GM12878 (cell line): ENCODE results near the gene WNT11. TPM values are rescaled to one million over a fixed set of nuclear protein-coding genes. Genes with fewer than 3 reads are reported as not detected.

Source experiments
- ATAC-seq: fragments of 200-7000 bp; cut with Tn5 transposase; 3 replicates; pipeline ENCODE4 v1.9.1; 2020; ENCODE audit warnings: mild to moderate bottlenecking, moderate library complexity
- BruUV-seq: library from RNA; stranded (reverse); fragments of 400-500 nt; replicated peaks from 2 replicates; lab custom pipeline; 2021; lab: Mats Ljungman, UMichigan
- CTCF ChIA-PET: fragments of 300-600 bp; sonication (Branson Sonifier 250); formaldehyde crosslinking; extraction: SDS; loops from one replicate; lab custom pipeline; 2021; ENCODE audit warnings: inconsistent platforms; lab: Yijun Ruan, JAX
- POLR2A ChIA-PET: fragments of 350-600 bp; formaldehyde crosslinking; extraction: SDS; loops from one replicate; lab custom pipeline; 2021; ENCODE audit warnings: inconsistent platforms; lab: Charles Lee
- RAD21 ChIA-PET: fragments of 300-600 bp; sonication (Branson Sonifier 250); formaldehyde crosslinking; loops from one replicate; lab custom pipeline; 2023; ENCODE audit warnings: antibody characterized with exemption; ENCODE audit not compliant: unreplicated experiment; lab: Charles Lee
- SMC1A ChIA-PET: fragments of 300-600 bp; sonication (Branson Sonifier 250); formaldehyde crosslinking; loops from one replicate; lab custom pipeline; 2023; ENCODE audit not compliant: unreplicated experiment, uncharacterized antibody; lab: Charles Lee
- DNase-seq: peaks from one replicate; pipeline ENCODE4 v3.0.0-alpha.2; 2011; ENCODE audit warnings: low read depth, low spot score
- FAIRE-seq: peaks from 3 replicates; lab custom pipeline; 2011; peaks lifted over from hg19 to GRCh38; lab: Jason Lieb, UNC
- H2AFZ ChIP-seq: 2 replicates; pipeline ENCODE4 v1.6.0; 2011; ENCODE audit warnings: low read depth, low read length, control low read depth; ENCODE audit not compliant: control insufficient read depth
- H3K27ac ChIP-seq: 2 replicates; pipeline ENCODE4 v1.5.1; 2011; ENCODE audit warnings: control low read depth; ENCODE audit not compliant: control insufficient read depth, insufficient read depth
- H3K27me3 ChIP-seq, 2 experiments: replicated peaks in 1 of 2; 2 replicates each; pipeline versions ENCODE4 v1.6.0 to v1.6.1; 2011; ENCODE audit warnings: low read length in 1 of 2; ENCODE audit not compliant: control insufficient read depth in 2 of 2, insufficient read depth in 2 of 2
- H3K36me3 ChIP-seq, 2 experiments: 2 replicates each; pipeline ENCODE4 v1.5.1; 2011; ENCODE audit warnings: low read length in 1 of 2; ENCODE audit not compliant: control insufficient read depth in 2 of 2, insufficient read depth in 2 of 2
- H3K4me1 ChIP-seq: 2 replicates; pipeline ENCODE4 v1.6.1; 2011; ENCODE audit warnings: mild to moderate bottlenecking, low read length, moderate library complexity, mixed read lengths; ENCODE audit not compliant: control insufficient read depth, insufficient read depth
- H3K4me2 ChIP-seq: 2 replicates; pipeline ENCODE4 v1.6.0; 2011; ENCODE audit warnings: control low read depth; ENCODE audit not compliant: control insufficient read depth, insufficient read depth
- H3K4me3 ChIP-seq: fragments of 200-600 bp; sonication (generic); 2 replicates; pipeline ENCODE4 v1.5.1; 2016
- H3K79me2 ChIP-seq: 2 replicates; pipeline ENCODE4 v1.6.0; 2011; ENCODE audit warnings: low read length; ENCODE audit not compliant: control insufficient read depth, insufficient read depth
- H3K9ac ChIP-seq: 2 replicates; pipeline ENCODE4 v1.8.0; 2011; ENCODE audit warnings: low read length, control low read depth, mixed read lengths; ENCODE audit not compliant: control insufficient read depth, insufficient read depth
- H3K9me3 ChIP-seq: replicated peaks from 3 replicates; pipeline ENCODE4 v1.5.1; 2011; ENCODE audit warnings: mild to moderate bottlenecking, low read length; ENCODE audit not compliant: control insufficient read depth, insufficient read depth
- H4K20me1 ChIP-seq: 2 replicates; pipeline ENCODE4 v1.6.0; 2011; ENCODE audit not compliant: control insufficient read depth, insufficient read depth
- ASH2L ChIP-seq: fragments of 300-600, 200-600 bp; sonication (generic); IDR thresholded peaks from 2 replicates; pipeline ENCODE4 v1.6.1; 2017; ENCODE audit warnings: low read depth, mild to moderate bottlenecking, borderline replicate concordance
- BCL11A ChIP-seq: IDR thresholded peaks from 2 replicates; pipeline ENCODE4 v1.6.1; 2011; ENCODE audit warnings: low read depth, low read length
- BHLHE40 ChIP-seq, 2 experiments: fragments of 450-650 bp in 1 of 2; IDR thresholded peaks; 2 replicates each; pipeline ENCODE4 v1.6.1; 2011 to 2017; ENCODE audit warnings: low read depth in 2 of 2, borderline replicate concordance in 1 of 2, improper control_type of control experiment in 1 of 2, low read length in 1 of 2, mild to moderate bottlenecking in 1 of 2
- CEBPB ChIP-seq, 2 experiments: fragments of 150-350 bp in 1 of 2; IDR thresholded peaks; 2 replicates each; pipeline ENCODE4 v1.6.1; 2012 to 2014; ENCODE audit warnings: low read depth in 2 of 2, low read length in 2 of 2, borderline replicate concordance in 1 of 2, inconsistent platforms in 1 of 2
- FOS ChIP-seq: IDR thresholded peaks from 3 replicates; pipeline ENCODE4 v1.6.1; 2011; ENCODE audit warnings: borderline replicate concordance; ENCODE audit not compliant: insufficient read length; ENCODE audit errors: extremely low read depth
- GATAD2B ChIP-seq: fragments of 450-650 bp; conservative IDR thresholded peaks from 2 replicates; pipeline ENCODE4 v1.6.1; 2017; ENCODE audit warnings: low read depth, mild to moderate bottlenecking, moderate library complexity
- IKZF1 ChIP-seq: fragments of 450-650 bp; conservative IDR thresholded peaks from 2 replicates; pipeline ENCODE4 v1.6.1; 2017; ENCODE audit warnings: antibody characterized with exemption, mild to moderate bottlenecking
- MEF2A ChIP-seq: IDR thresholded peaks from 2 replicates; pipeline ENCODE4 v1.6.1; 2011; ENCODE audit warnings: low read depth, mild to moderate bottlenecking, low read length, moderate library complexity; ENCODE audit not compliant: insufficient read depth
- MTA2 ChIP-seq: fragments of 450-650 bp; IDR thresholded peaks from 2 replicates; pipeline ENCODE4 v1.6.1; 2016; ENCODE audit warnings: low read depth, mild to moderate bottlenecking, moderate library complexity
- NFXL1 ChIP-seq: fragments of 450-650 bp; IDR thresholded peaks from 2 replicates; pipeline ENCODE4 v1.6.1; 2017; ENCODE audit warnings: antibody characterized with exemption, mild to moderate bottlenecking, borderline replicate concordance
- NR2F1 ChIP-seq: fragments of 450-650 bp; conservative IDR thresholded peaks from 2 replicates; pipeline ENCODE4 v1.6.1; 2017; ENCODE audit warnings: mild to moderate bottlenecking
- NRF1 ChIP-seq: conservative IDR thresholded peaks from 2 replicates; pipeline ENCODE4 v1.6.1; 2011; ENCODE audit warnings: mild to moderate bottlenecking, low read depth, low read length, improper control_type of control experiment
- SIN3A ChIP-seq: IDR thresholded peaks from 2 replicates; pipeline ENCODE4 v1.6.1; 2012; ENCODE audit warnings: low read depth, low read length, improper control_type of control experiment
- SUZ12 ChIP-seq: fragments of 200-600 bp; sonication (generic); IDR thresholded peaks from one replicate; pipeline ENCODE4 v1.6.1; 2018; ENCODE audit warnings: antibody characterized with exemption, mild to moderate bottlenecking; ENCODE audit not compliant: unreplicated experiment
- YBX1 ChIP-seq: fragments of 450-650 bp; IDR thresholded peaks from 2 replicates; pipeline ENCODE4 v1.6.1; 2016; ENCODE audit warnings: antibody characterized with exemption
- ZNF217 ChIP-seq: fragments of 450-650 bp; IDR thresholded peaks from 2 replicates; pipeline ENCODE4 v1.6.1; 2017; ENCODE audit warnings: antibody characterized with exemption, mild to moderate bottlenecking
- ZSCAN29 ChIP-seq: fragments of 450-650 bp; IDR thresholded peaks from 2 replicates; pipeline ENCODE4 v1.6.1; 2017; ENCODE audit warnings: mild to moderate bottlenecking, moderate library complexity
- WGBS: methylation state at CpG from one replicate; pipeline ENCODE4 v1.1.6; 2016; ENCODE audit warnings: low lambda C conversion rate; ENCODE audit not compliant: insufficient replicate concordance, insufficient coverage; ENCODE audit errors: missing lambda C conversion rate; 5-methylcytosine and 5-hydroxymethylcytosine counted together
- in situ Hi-C: fragments of 300-500 bp; cut with MboI; formaldehyde crosslinking; loops from 9 replicates; pipeline ENCODE4 v1.14.3; 2018; ENCODE audit warnings: mixed read lengths
- intact Hi-C: fragments of 100-400 bp; cut with micrococcal nuclease; formaldehyde crosslinking; loops from one replicate; pipeline ENCODE4 v1.14.2; 2022; ENCODE audit not compliant: unreplicated experiment
- polyA plus RNA-seq, 11 experiments: library from polyadenylated mRNA; depleted of rRNA in 4 of 11; unstranded in 6 of 11; stranded (reverse) in 5 of 11; fragments of >200 nt; fragmentation: Nextera tagmentation in 4 of 11; fragmentation: Illumina TruSeq in 1 of 11; extraction: Ambion mirVana in 4 of 11; extraction: Trizol in 1 of 11; gene quantifications; 1 replicate in 1 of 11; 2 replicates in 10 of 11; pipeline versions ENCODE4 v1.2.1 to v1.2.3, GENCODE V29; 2011 to 2016; ENCODE audit warnings: inconsistent platforms in 2 of 11, missing spikeins in 2 of 11, low read depth in 1 of 11
- total RNA-seq, 4 experiments: library from RNA; depleted of rRNA in 3 of 4; stranded (reverse); fragments of >200 nt in 3 of 4; fragmentation: Illumina TruSeq in 1 of 4; extraction: Trizol in 1 of 4; gene quantifications; 2 replicates each; pipeline versions ENCODE4 v1.2.1 to v1.2.3, GENCODE V29; 2013 to 2021
- TF ChIP-seq, protein P1 (sequence below): fragments of 450-650 bp; IDR thresholded peaks from 2 replicates; pipeline ENCODE4 v1.6.1; 2017; ENCODE audit warnings: mild to moderate bottlenecking, moderate library complexity
- TF ChIP-seq, protein P2 (sequence below): IDR thresholded peaks from 2 replicates; pipeline ENCODE4 v1.6.1; 2011; ENCODE audit warnings: low read depth, low read length, improper control_type of control experiment, borderline replicate concordance

WNT11 gene
- total and polyA plus RNA-seq, 10 of the 15 experiments (the other 5 are each of a cell fraction or from before 2014, with no cell fraction given): 0.05 to 0.19 TPM; not detected in 8

DNA sequence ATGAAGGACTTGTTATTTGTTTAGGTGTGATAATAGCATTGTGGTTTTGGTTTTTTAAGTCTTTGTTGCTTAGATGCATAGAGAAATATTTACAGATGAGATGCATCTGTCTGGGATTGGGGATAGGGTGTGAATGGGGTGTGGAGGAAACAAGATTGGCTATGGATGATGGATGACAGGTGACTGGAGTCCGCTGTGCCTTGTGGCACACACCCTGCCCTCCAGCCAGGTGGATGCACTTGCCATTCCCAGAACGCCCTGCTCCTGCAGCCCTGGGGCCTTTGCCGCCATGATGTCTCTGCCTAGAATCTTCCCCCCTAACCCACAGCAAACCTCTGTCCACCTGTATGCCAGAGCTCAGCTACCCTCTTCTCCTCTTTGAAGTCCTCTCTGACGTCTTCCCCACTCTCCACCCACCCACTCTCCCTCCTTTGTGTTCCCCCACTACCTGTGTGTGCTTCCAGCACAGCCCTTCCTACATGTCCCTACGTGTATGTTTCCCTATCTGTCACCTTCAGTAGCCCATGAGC, 54.7 kb downstream of the WNT11 start:
- CTCF ChIA-PET: interaction anchor here (0.6 to 3.2 kb wide), 69 partner anchors 8 to 606 kb away, joined by 3 to 139 read pairs (median 4); partner anchors contain the start of gene UVRAG
- no peaks in the 10 kb centered on the region for H4K20me1 ChIP-seq
- intact Hi-C loops (loop anchor here (1.0 to 2.0 kb wide), 3 partner anchors 254 to 429 kb away; no protein-coding TSS in a partner anchor), in situ Hi-C loops (loop anchor here (5.0 kb wide), 2 partner anchors 254 to 344 kb away; no protein-coding TSS in a partner anchor)
- peak overlapping the region; percentile 95 for H3K4me2 ChIP-seq
- RAD21 ChIA-PET: interaction anchor here (0.6 to 2.8 kb wide), 28 partner anchors 11 to 554 kb away, joined by 3 to 75 read pairs (median 5); no protein-coding TSS in a partner anchor
- H2AFZ ChIP-seq: peak overlapping the region; percentile 91
- no peak for ATAC-seq
- H3K9ac ChIP-seq: peak overlapping the region; percentile 20; the same call in 1 of the 2 replicates
- no TSS peak for BruUV-seq
- H3K79me2 ChIP-seq: no peaks in the 10 kb centered on the region
- TF ChIP-seq BCL11A: no peak
- TF ChIP-seq NRF1: no peak
- no peak for TF ChIP-seq MTA2
- no peak for TF ChIP-seq BHLHE40 (IDR thresholded peaks at IDR 0.05; ENCODE audit: borderline replicate concordance in 1 of 2, low read depth in 2 of 2, low read length in 1 of 2)
- TF ChIP-seq ZSCAN29: no peak
- TF ChIP-seq, protein P1, sequence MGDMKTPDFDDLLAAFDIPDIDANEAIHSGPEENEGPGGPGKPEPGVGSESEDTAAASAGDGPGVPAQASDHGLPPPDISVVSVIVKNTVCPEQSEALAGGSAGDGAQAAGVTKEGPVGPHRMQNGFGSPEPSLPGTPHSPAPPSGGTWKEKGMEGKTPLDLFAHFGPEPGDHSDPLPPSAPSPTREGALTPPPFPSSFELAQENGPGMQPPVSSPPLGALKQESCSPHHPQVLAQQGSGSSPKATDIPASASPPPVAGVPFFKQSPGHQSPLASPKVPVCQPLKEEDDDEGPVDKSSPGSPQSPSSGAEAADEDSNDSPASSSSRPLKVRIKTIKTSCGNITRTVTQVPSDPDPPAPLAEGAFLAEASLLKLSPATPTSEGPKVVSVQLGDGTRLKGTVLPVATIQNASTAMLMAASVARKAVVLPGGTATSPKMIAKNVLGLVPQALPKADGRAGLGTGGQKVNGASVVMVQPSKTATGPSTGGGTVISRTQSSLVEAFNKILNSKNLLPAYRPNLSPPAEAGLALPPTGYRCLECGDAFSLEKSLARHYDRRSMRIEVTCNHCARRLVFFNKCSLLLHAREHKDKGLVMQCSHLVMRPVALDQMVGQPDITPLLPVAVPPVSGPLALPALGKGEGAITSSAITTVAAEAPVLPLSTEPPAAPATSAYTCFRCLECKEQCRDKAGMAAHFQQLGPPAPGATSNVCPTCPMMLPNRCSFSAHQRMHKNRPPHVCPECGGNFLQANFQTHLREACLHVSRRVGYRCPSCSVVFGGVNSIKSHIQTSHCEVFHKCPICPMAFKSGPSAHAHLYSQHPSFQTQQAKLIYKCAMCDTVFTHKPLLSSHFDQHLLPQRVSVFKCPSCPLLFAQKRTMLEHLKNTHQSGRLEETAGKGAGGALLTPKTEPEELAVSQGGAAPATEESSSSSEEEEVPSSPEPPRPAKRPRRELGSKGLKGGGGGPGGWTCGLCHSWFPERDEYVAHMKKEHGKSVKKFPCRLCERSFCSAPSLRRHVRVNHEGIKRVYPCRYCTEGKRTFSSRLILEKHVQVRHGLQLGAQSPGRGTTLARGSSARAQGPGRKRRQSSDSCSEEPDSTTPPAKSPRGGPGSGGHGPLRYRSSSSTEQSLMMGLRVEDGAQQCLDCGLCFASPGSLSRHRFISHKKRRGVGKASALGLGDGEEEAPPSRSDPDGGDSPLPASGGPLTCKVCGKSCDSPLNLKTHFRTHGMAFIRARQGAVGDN: no peak
- TF ChIP-seq, protein P2, sequence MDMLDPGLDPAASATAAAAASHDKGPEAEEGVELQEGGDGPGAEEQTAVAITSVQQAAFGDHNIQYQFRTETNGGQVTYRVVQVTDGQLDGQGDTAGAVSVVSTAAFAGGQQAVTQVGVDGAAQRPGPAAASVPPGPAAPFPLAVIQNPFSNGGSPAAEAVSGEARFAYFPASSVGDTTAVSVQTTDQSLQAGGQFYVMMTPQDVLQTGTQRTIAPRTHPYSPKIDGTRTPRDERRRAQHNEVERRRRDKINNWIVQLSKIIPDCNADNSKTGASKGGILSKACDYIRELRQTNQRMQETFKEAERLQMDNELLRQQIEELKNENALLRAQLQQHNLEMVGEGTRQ: no peak
- no peak for TF ChIP-seq SIN3A
- no peak for TF ChIP-seq NR2F1
- no peak for TF ChIP-seq ASH2L
- no peak for TF ChIP-seq YBX1
- no peak for TF ChIP-seq GATAD2B
- TF ChIP-seq MEF2A: no peak
- no peak for TF ChIP-seq IKZF1
- no peak for TF ChIP-seq NFXL1
- TF ChIP-seq SUZ12: no peak
- TF ChIP-seq FOS: no peak
- no peak for TF ChIP-seq CEBPB (IDR thresholded peaks at IDR 0.05; ENCODE audit: borderline replicate concordance in 1 of 2, low read depth in 2 of 2, low read length in 2 of 2)
- no peak for TF ChIP-seq ZNF217
- H3K27ac ChIP-seq: no peak overlapping the region
- no peak for DNase-seq
- SMC1A ChIA-PET: interaction anchor here (0.7 to 3.2 kb wide), 37 partner anchors 10 to 520 kb away, joined by 3 to 128 read pairs (median 4); partner anchors contain the start of gene UVRAG
- no peak for FAIRE-seq
- peak overlapping the region; percentile 16; the same call in 1 of the 2 replicates for H3K4me3 ChIP-seq
- 66% methylated on average over 5 of the region's 5 CpGs for WGBS
- POLR2A ChIA-PET: interaction anchor here (0.6 to 1.9 kb wide), 6 partner anchors 39 to 287 kb away, joined by 3 to 7 read pairs (median 4); no protein-coding TSS in a partner anchor
- no peaks in the 10 kb centered on the region for H3K27me3 ChIP-seq
- peaks cover 22% of the 10 kb centered on the region for H3K4me1 ChIP-seq
- no peaks in the 10 kb centered on the region for H3K36me3 ChIP-seq
- H3K9me3 ChIP-seq: no peaks in the 10 kb centered on the region
